Astrocyte (in vitro differentiated cells and primary cell): Measurements from ENCODE around the gene KCNK13.

Source experiments
- CTCF ChIP-seq: IDR thresholded peaks from 2 replicates; pipeline ENCODE4 v1.5.1; 2011; ENCODE audit warnings: low read depth, mild to moderate bottlenecking, inconsistent platforms, low read length, moderate library complexity; ENCODE audit not compliant: insufficient read depth
- EZH2 ChIP-seq: IDR thresholded peaks from 2 replicates; pipeline ENCODE4 v1.6.1; 2012; ENCODE audit warnings: mild to moderate bottlenecking, low read length, inconsistent platforms; ENCODE audit not compliant: insufficient read depth

- no peak for TF ChIP-seq CTCF
- TF ChIP-seq EZH2, result no peak
Measured at GRCh38 chr14:90023176-90023896, 38.5 kb upstream of the KCNK13 start.
